T-helper 17 cell (primary cell): ENCODE measurements around the gene VWA8. TPM values are rescaled to one million over a fixed set of nuclear protein-coding genes. Genes with fewer than 3 reads are reported as not detected.

ENCODE experiments used
- ATAC-seq: fragments of 150-1000 bp; cut with Tn5 transposase; 2 replicates; pipeline ENCODE4 v1.10.0; 2021; ENCODE audit warnings: mild to moderate bottlenecking, moderate library complexity
- DNase-seq, 3 donors: peaks; one replicate each; pipeline versions ENCODE4 v3.0.0 to v3.0.0-alpha.2; 2020 to 2021
- H3K9me3 ChIP-seq: one replicate; pipeline ENCODE4 v1.7.0; 2013; ENCODE audit warnings: low read length, mild to moderate bottlenecking; ENCODE audit not compliant: control insufficient read depth, poor library complexity, severe bottlenecking
- H3K27ac Mint-ChIP-seq: one replicate; pipeline ENCODE4 v1.8.0; 2022; ENCODE audit warnings: mild to moderate bottlenecking, moderate library complexity, mixed read lengths
- H3K27me3 Mint-ChIP-seq: one replicate; pipeline ENCODE4 v1.8.0; 2022; ENCODE audit warnings: mixed read lengths
- H3K36me3 Mint-ChIP-seq: one replicate; pipeline ENCODE4 v1.8.0; 2022; ENCODE audit warnings: low read depth, mixed read lengths
- H3K4me1 Mint-ChIP-seq: one replicate; pipeline ENCODE4 v1.8.0; 2022; ENCODE audit warnings: mild to moderate bottlenecking, mixed read lengths
- H3K4me3 Mint-ChIP-seq: one replicate; pipeline ENCODE4 v1.8.0; 2022; ENCODE audit warnings: mild to moderate bottlenecking, moderate library complexity, mixed read lengths
- total RNA-seq, 4 donors: library from RNA in 2 of 4; stranded (reverse) in 2 of 4; gene quantifications; one replicate each; pipeline ENCODE4 v1.2.3 and lab custom pipeline; 2022 to 2026

Gene VWA8
- total RNA-seq, 2 donors from 2014 or later = 21.5 to 23.0 TPM

GRCh38 chr13:41681587-41681986, 279.3 kb downstream of the VWA8 start:
- no peaks in the 10 kb centered on the region for H3K9me3 ChIP-seq
- Mint-ChIP-seq H3K27ac (no peak overlapping the region), H3K4me3 (no peak overlapping the region), H3K27me3 (no peaks in the 10 kb centered on the region), H3K4me1 (no peaks in the 10 kb centered on the region), H3K36me3 (peaks cover 20% of the 10 kb centered on the region)
- DNase-seq = no peak
- no peak for ATAC-seq

GRCh38 chr13:41680900-41681299, 280.0 kb downstream of the VWA8 start:
- H3K27ac Mint-ChIP-seq = no peak overlapping the region
- H3K36me3 Mint-ChIP-seq = peaks cover 15% of the 10 kb centered on the region
- DNase-seq (no peak), ATAC-seq (no peak)
- no peaks in the 10 kb centered on the region for H3K27me3 Mint-ChIP-seq
- H3K9me3 ChIP-seq = no peaks in the 10 kb centered on the region
- no peaks in the 10 kb centered on the region for H3K4me1 Mint-ChIP-seq
- no peak overlapping the region for H3K4me3 Mint-ChIP-seq

- Mint-ChIP-seq H3K4me3 (no peak overlapping the region), H3K27ac (no peak overlapping the region), H3K36me3 (peaks cover 14% of the 10 kb centered on the region)
Observed at GRCh38 chr13:41678848-41679247, 282.1 kb downstream of the VWA8 start.

GRCh38 chr13:41678249-41678648, 282.7 kb downstream of the VWA8 start:
- Mint-ChIP-seq H3K27me3 (no peaks in the 10 kb centered on the region), H3K27ac (no peak overlapping the region), H3K4me1 (no peaks in the 10 kb centered on the region), H3K4me3 (no peak overlapping the region), H3K36me3 (peaks cover 10% of the 10 kb centered on the region)
- no peaks in the 10 kb centered on the region for H3K9me3 ChIP-seq
- DNase-seq = no peak
- no peak for ATAC-seq

More at GRCh38 chr13:41678848-41679247, 282.1 kb downstream of the VWA8 start:
- no peaks in the 10 kb centered on the region for H3K4me1 Mint-ChIP-seq
- DNase-seq (no peak), ATAC-seq (no peak)
- H3K27me3 Mint-ChIP-seq = no peaks in the 10 kb centered on the region
- H3K9me3 ChIP-seq = no peaks in the 10 kb centered on the region

- Mint-ChIP-seq H3K27ac (no peak overlapping the region), H3K4me1 (no peaks in the 10 kb centered on the region), H3K4me3 (no peak overlapping the region), H3K27me3 (no peaks in the 10 kb centered on the region), H3K36me3 (peaks cover 5% of the 10 kb centered on the region)
- ATAC-seq = no peak
- no peaks in the 10 kb centered on the region for H3K9me3 ChIP-seq
- no peak for DNase-seq
Observed at GRCh38 chr13:41675306-41675705, 285.6 kb downstream of the VWA8 start.

GRCh38 chr13:41674246-41674645, 286.7 kb downstream of the VWA8 start:
- no peaks in the 10 kb centered on the region for H3K4me1 Mint-ChIP-seq
- no peak for ATAC-seq
- H3K4me3 Mint-ChIP-seq = no peak overlapping the region
- H3K9me3 ChIP-seq = no peaks in the 10 kb centered on the region
- no peak for DNase-seq
- no peak overlapping the region for H3K27ac Mint-ChIP-seq
- H3K36me3 Mint-ChIP-seq = peaks cover 5% of the 10 kb centered on the region
- no peaks in the 10 kb centered on the region for H3K27me3 Mint-ChIP-seq

- peaks cover 5% of the 10 kb centered on the region for H3K36me3 Mint-ChIP-seq
- H3K27ac Mint-ChIP-seq = no peak overlapping the region
- ATAC-seq (no peak), DNase-seq (no peak)
- H3K4me3 Mint-ChIP-seq = no peak overlapping the region
- no peaks in the 10 kb centered on the region for H3K4me1 Mint-ChIP-seq
- H3K9me3 ChIP-seq = no peaks in the 10 kb centered on the region
- H3K27me3 Mint-ChIP-seq = no peaks in the 10 kb centered on the region
Observed at GRCh38 chr13:41673640-41674039, 287.3 kb downstream of the VWA8 start.

GRCh38 chr13:41670873-41671443, 290.0 kb downstream of the VWA8 start:
- Mint-ChIP-seq H3K27ac (no peak overlapping the region), H3K27me3 (no peaks in the 10 kb centered on the region), H3K4me3 (no peak overlapping the region), H3K36me3 (peaks cover 2% of the 10 kb centered on the region), H3K4me1 (no peaks in the 10 kb centered on the region)
- no peak for ATAC-seq
- no peaks in the 10 kb centered on the region for H3K9me3 ChIP-seq
- no peak for DNase-seq

- H3K27ac Mint-ChIP-seq = peak overlapping the region; percentile 54
- H3K4me3 Mint-ChIP-seq = no peak overlapping the region
- ATAC-seq = peak; percentile 76
- H3K4me1 Mint-ChIP-seq = no peaks in the 10 kb centered on the region
- H3K9me3 ChIP-seq = no peaks in the 10 kb centered on the region
- H3K36me3 Mint-ChIP-seq = peaks cover 2% of the 10 kb centered on the region
- DNase-seq = no peak
- no peaks in the 10 kb centered on the region for H3K27me3 Mint-ChIP-seq
Observed at GRCh38 chr13:41668130-41668757, 292.7 kb downstream of the VWA8 start.

- ATAC-seq (no peak), DNase-seq (no peak)
- H3K4me1 Mint-ChIP-seq = no peaks in the 10 kb centered on the region
- peaks cover 2% of the 10 kb centered on the region for H3K36me3 Mint-ChIP-seq
- no peaks in the 10 kb centered on the region for H3K9me3 ChIP-seq
- H3K4me3 Mint-ChIP-seq = no peak overlapping the region
- no peak overlapping the region for H3K27ac Mint-ChIP-seq
- H3K27me3 Mint-ChIP-seq = no peaks in the 10 kb centered on the region
Observed at GRCh38 chr13:41666644-41667043, 294.3 kb downstream of the VWA8 start.

- Mint-ChIP-seq H3K4me3 (no peak overlapping the region), H3K4me1 (peaks cover 3% of the 10 kb centered on the region), H3K36me3 (peaks cover 2% of the 10 kb centered on the region), H3K27me3 (no peaks in the 10 kb centered on the region), H3K27ac (no peak overlapping the region)
- ATAC-seq (no peak), DNase-seq (no peak)
- no peaks in the 10 kb centered on the region for H3K9me3 ChIP-seq
Observed at GRCh38 chr13:41660411-41660810, 300.5 kb downstream of the VWA8 start.

GRCh38 chr13:41658057-41658661, 302.8 kb downstream of the VWA8 start:
- H3K4me3 Mint-ChIP-seq = no peak overlapping the region
- H3K9me3 ChIP-seq = no peaks in the 10 kb centered on the region
- no peak overlapping the region for H3K27ac Mint-ChIP-seq
- DNase-seq = no peak
- ATAC-seq = no peak
- H3K27me3 Mint-ChIP-seq = no peaks in the 10 kb centered on the region
- H3K36me3 Mint-ChIP-seq = no peaks in the 10 kb centered on the region
- peaks cover 6% of the 10 kb centered on the region for H3K4me1 Mint-ChIP-seq

GRCh38 chr13:41655997-41656396, 304.9 kb downstream of the VWA8 start:
- Mint-ChIP-seq H3K4me3 (no peak overlapping the region), H3K36me3 (no peaks in the 10 kb centered on the region), H3K4me1 (peaks cover 6% of the 10 kb centered on the region), H3K27me3 (no peaks in the 10 kb centered on the region), H3K27ac (no peak overlapping the region)
- DNase-seq = no peak
- H3K9me3 ChIP-seq = no peaks in the 10 kb centered on the region
- no peak for ATAC-seq

GRCh38 chr13:41654796-41655195, 306.1 kb downstream of the VWA8 start:
- no peaks in the 10 kb centered on the region for H3K9me3 ChIP-seq
- DNase-seq = no peak
- H3K27ac Mint-ChIP-seq = peak overlapping the region; percentile 21
- peak; percentile 40 for ATAC-seq
- no peaks in the 10 kb centered on the region for H3K27me3 Mint-ChIP-seq
- no peak overlapping the region for H3K4me3 Mint-ChIP-seq
- H3K4me1 Mint-ChIP-seq = peaks cover 6% of the 10 kb centered on the region
- H3K36me3 Mint-ChIP-seq = no peaks in the 10 kb centered on the region
